ENCODE results near the gene DNAH2. TPM values are rescaled to one million over a fixed set of nuclear protein-coding genes. Genes with fewer than 3 reads are reported as not detected.

DNAH2 gene
- total and polyA plus RNA-seq, 2 of the 8 experiments (the other 6 are each of a cell fraction or from before 2014, with no cell fraction given), result 0.13 to 0.18 TPM

- H3K23me2 ChIP-seq (ENCODE audit: low read depth, low read length), result peaks cover 5% of the 10 kb centered on the region; the same call in 1 of the 2 replicates
- H2BK12ac ChIP-seq (ENCODE audit: low read depth, low read length), result no peak overlapping the region
- H3K18ac ChIP-seq (ENCODE audit: extremely low read depth, low read length), result no peak overlapping the region
- H3K27ac ChIP-seq (ENCODE audit: low read depth, low read length), result no peak overlapping the region
- ChIA-PET CTCF (ENCODE audit: partially characterized antibody) (interaction anchor here (0.7 to 10.1 kb wide), 11 partner anchors 10 to 139 kb away, joined by 3 to 86 read pairs (median 4); partner anchors contain the start of genes SAT2, SHBG, TP53 and WRAP53), POLR2A (ENCODE audit: partially characterized antibody) (interaction anchor here (1.0 to 8.8 kb wide), 4 partner anchors 9 to 125 kb away, joined by 3 to 88 read pairs (median 5); partner anchors contain the start of genes TP53 and WRAP53)
- H3K4ac ChIP-seq (replicated peaks; ENCODE audit: insufficient read length, low read depth, low read length), result no peak overlapping the region
- no peak overlapping the region for H2BK120ac ChIP-seq (replicated peaks; ENCODE audit: low read depth, low read length)
- 0 out of 8 replicates have a peak overlapping the region, but pooled peaks of 1 of the 4 experiments have one; percentile 1 for H3K4me3 ChIP-seq (ENCODE audit: extremely low read depth in 1 of 4, insufficient read depth in 2 of 4, low read depth in 3 of 4, low read length in 4 of 4)
- no peak overlapping the region; the same call in 1 of the 2 replicates for H2BK20ac ChIP-seq (ENCODE audit: low read length)
- H2AFZ ChIP-seq (ENCODE audit: low read length), result no peak overlapping the region
- no peak for FAIRE-seq
- H3K27me3 ChIP-seq (replicated peaks in 1 of 4; ENCODE audit: control insufficient read depth in 3 of 4, extremely low read depth in 1 of 4, insufficient read depth in 3 of 4, low read length in 3 of 4), result peaks cover 0 to 7% (median 0%) of the 10 kb centered on the region in 4 experiments; a peak in 1 of 7 replicates
- no peaks in the 10 kb centered on the region for H3K36me3 ChIP-seq (ENCODE audit: control insufficient read depth in 2 of 4, insufficient read depth in 4 of 4, low read length in 3 of 4)
- no peak overlapping the region for H4K5ac ChIP-seq (ENCODE audit: insufficient read length, low read depth, low read length)
- no peak overlapping the region for H3K56ac ChIP-seq (replicated peaks; ENCODE audit: insufficient read length, low read depth, low read length)
- H3K14ac ChIP-seq (ENCODE audit: insufficient read length), result no peak overlapping the region
- no peaks in the 10 kb centered on the region for H3K9me3 ChIP-seq (ENCODE audit: insufficient read depth in 2 of 2, low read depth in 1 of 2, low read length in 1 of 2)
- no peak overlapping the region for H4K91ac ChIP-seq (replicated peaks; ENCODE audit: insufficient read length, low read length)
- no peak overlapping the region for H2BK15ac ChIP-seq (ENCODE audit: low read length)
- H4K20me1 ChIP-seq (replicated peaks in 1 of 2; ENCODE audit: control insufficient read depth in 1 of 2, insufficient read depth in 2 of 2, low read length in 2 of 2), result no peaks in the 10 kb centered on the region
- no peak overlapping the region for H2AK5ac ChIP-seq (ENCODE audit: low read depth, low read length)
- H4K8ac ChIP-seq (ENCODE audit: extremely low read depth, insufficient read depth, low read length), result no peak overlapping the region
- H3K79me1 ChIP-seq (ENCODE audit: low read depth, low read length), result no peaks in the 10 kb centered on the region
- DNase-seq (ENCODE audit: low read depth in 1 of 2, low spot score in 2 of 2), result peak in 1 of 2 experiments; percentile 62
- no peak overlapping the region for H3K9ac ChIP-seq (replicated peaks in 1 of 4; ENCODE audit: extremely low read depth in 1 of 4, low read depth in 3 of 4, low read length in 3 of 4)
- TF ChIP-seq SIRT6 (IDR thresholded peaks at IDR 0.05; ENCODE audit: low read length) (no peak), CBX8 (IDR thresholded peaks at IDR 0.05; ENCODE audit: borderline replicate concordance, low read depth, low read length) (no peak), PHF8 (conservative IDR thresholded peaks at IDR 0.05; ENCODE audit: low read depth, low read length) (no peak), MAFK (IDR thresholded peaks at IDR 0.05; ENCODE audit: low read depth, low read length) (no peak), KDM4A (IDR thresholded peaks at IDR 0.05; ENCODE audit: low read depth, low read length, severe bottlenecking) (no peak), TEAD4 (IDR thresholded peaks at IDR 0.05; ENCODE audit: low read depth, low read length) (no peak)
- H2BK5ac ChIP-seq (ENCODE audit: low read depth, low read length), result no peak overlapping the region
- peaks cover 6 to 23% (median 14%) of the 10 kb centered on the region in 4 experiments for H3K4me1 ChIP-seq (replicated peaks in 1 of 4; ENCODE audit: control insufficient read depth in 3 of 4, insufficient read depth in 4 of 4, low read length in 3 of 4)
- no peaks in the 10 kb centered on the region for H3K79me2 ChIP-seq (ENCODE audit: control insufficient read depth in 1 of 2, insufficient read depth in 2 of 2, low read length in 2 of 2)
- 26% methylated on average over 16 of the region's 19 CpGs; no CpG with 5 or more reads in 1 of the 2 experiments for WGBS, 2 experiments (ENCODE audit: extremely low coverage in 1 of 2, insufficient coverage in 1 of 2, insufficient read length in 1 of 2, insufficient replicate concordance in 2 of 2, low coverage in 1 of 2, low lambda C conversion rate in 2 of 2, missing lambda C conversion rate in 1 of 2)
- no peak overlapping the region for H3K23ac ChIP-seq (ENCODE audit: insufficient read length)
- H3K4me2 ChIP-seq (ENCODE audit: insufficient read depth in 1 of 2, low read depth in 2 of 2, low read length in 2 of 2), result peak overlapping the region; percentile 37 to 50
Observed at GRCh38 chr17:7712111-7712771, 5.3 kb upstream of the DNAH2 start.
